MM.1S (cell line): ENCODE results near the gene CACNA1I.

ENCODE experiments used
- EZH2 ChIP-seq: fragments of 300-600 bp; sonication (generic); optimal IDR thresholded peaks from 2 replicates; pipeline ENCODE3; 2017; ENCODE audit warnings: low read depth, mild to moderate bottlenecking, antibody characterized with exemption, low read length, mixed read lengths
- EZH2phosphoT487 ChIP-seq: fragments of 300-600 bp; sonication (generic); IDR thresholded peaks from 2 replicates; pipeline ENCODE4 v1.6.1; 2018; ENCODE audit warnings: antibody characterized with exemption, low read length
- TF ChIP-seq, protein P1 (sequence below): fragments of 300-600 bp; sonication (generic); IDR thresholded peaks from 2 replicates; pipeline ENCODE4 v1.5.1; 2016; ENCODE audit warnings: antibody characterized with exemption, low read length, mixed read lengths

DNA sequence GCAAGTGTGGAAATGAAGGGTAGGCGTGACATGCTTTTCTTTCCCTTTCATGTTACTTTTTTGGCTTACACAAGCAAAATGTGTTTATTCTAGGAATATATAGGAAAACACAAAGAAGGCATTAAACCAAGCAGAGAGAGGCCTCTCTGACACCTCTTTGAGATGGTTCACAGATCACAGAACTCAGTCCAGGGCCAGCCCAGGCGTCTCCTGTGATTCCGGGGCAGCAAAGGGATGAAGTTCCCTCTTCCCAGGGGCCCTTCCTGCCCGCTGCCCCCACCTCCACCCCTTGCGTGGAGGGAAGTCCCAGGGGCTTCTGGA is 78.0 kb downstream of the CACNA1I start:
- TF ChIP-seq, protein P1, sequence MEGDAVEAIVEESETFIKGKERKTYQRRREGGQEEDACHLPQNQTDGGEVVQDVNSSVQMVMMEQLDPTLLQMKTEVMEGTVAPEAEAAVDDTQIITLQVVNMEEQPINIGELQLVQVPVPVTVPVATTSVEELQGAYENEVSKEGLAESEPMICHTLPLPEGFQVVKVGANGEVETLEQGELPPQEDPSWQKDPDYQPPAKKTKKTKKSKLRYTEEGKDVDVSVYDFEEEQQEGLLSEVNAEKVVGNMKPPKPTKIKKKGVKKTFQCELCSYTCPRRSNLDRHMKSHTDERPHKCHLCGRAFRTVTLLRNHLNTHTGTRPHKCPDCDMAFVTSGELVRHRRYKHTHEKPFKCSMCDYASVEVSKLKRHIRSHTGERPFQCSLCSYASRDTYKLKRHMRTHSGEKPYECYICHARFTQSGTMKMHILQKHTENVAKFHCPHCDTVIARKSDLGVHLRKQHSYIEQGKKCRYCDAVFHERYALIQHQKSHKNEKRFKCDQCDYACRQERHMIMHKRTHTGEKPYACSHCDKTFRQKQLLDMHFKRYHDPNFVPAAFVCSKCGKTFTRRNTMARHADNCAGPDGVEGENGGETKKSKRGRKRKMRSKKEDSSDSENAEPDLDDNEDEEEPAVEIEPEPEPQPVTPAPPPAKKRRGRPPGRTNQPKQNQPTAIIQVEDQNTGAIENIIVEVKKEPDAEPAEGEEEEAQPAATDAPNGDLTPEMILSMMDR: no peak
- TF ChIP-seq EZH2 (no peak), EZH2phosphoT487 (no peak)
